ENCODE measurements around the gene RNF208. TPM values are rescaled to one million over a fixed set of nuclear protein-coding genes. Genes with fewer than 3 reads are reported as not detected.

RNF208 gene
- total RNA-seq, 3 donors from 2014 or later (not counting 1 experiment from before 2014, with no cell fraction given), result 0.82 to 1.6 (median 0.93) TPM

GRCh38 chr9:137194909-137195308 is 27.1 kb downstream of the RNF208 start:
- Histone ChIP-seq H3K27ac (ENCODE audit: low read length) (no peak overlapping the region), H3K9me3 (ENCODE audit: control insufficient read depth, insufficient read depth, low read length) (no peaks in the 10 kb centered on the region), H3K27me3 (ENCODE audit: control insufficient read depth, insufficient read depth, low read length) (no peaks in the 10 kb centered on the region), H3K36me3 (ENCODE audit: control insufficient read depth, insufficient read depth, low read length) (peaks cover 13% of the 10 kb centered on the region), H3K4me1 (ENCODE audit: control insufficient read depth, insufficient read depth, low read length) (peaks cover 18% of the 10 kb centered on the region), H3K4me3 (ENCODE audit: low read length) (no peak overlapping the region)
- H3K4me3 Mint-ChIP-seq, result no peak overlapping the region
- no peaks in the 10 kb centered on the region for H3K36me3 Mint-ChIP-seq
- H3K9me3 Mint-ChIP-seq, result no peaks in the 10 kb centered on the region
- ATAC-seq, result no peak
- no peak overlapping the region for H3K27ac Mint-ChIP-seq
- peaks cover 0 to 21% of the 10 kb centered on the region in 2 donors for H3K4me1 Mint-ChIP-seq
- TF ChIP-seq, protein P1, sequence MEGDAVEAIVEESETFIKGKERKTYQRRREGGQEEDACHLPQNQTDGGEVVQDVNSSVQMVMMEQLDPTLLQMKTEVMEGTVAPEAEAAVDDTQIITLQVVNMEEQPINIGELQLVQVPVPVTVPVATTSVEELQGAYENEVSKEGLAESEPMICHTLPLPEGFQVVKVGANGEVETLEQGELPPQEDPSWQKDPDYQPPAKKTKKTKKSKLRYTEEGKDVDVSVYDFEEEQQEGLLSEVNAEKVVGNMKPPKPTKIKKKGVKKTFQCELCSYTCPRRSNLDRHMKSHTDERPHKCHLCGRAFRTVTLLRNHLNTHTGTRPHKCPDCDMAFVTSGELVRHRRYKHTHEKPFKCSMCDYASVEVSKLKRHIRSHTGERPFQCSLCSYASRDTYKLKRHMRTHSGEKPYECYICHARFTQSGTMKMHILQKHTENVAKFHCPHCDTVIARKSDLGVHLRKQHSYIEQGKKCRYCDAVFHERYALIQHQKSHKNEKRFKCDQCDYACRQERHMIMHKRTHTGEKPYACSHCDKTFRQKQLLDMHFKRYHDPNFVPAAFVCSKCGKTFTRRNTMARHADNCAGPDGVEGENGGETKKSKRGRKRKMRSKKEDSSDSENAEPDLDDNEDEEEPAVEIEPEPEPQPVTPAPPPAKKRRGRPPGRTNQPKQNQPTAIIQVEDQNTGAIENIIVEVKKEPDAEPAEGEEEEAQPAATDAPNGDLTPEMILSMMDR (IDR thresholded peaks at IDR 0.05), result no peak
- WGBS (ENCODE audit: insufficient coverage), result 93% methylated on average over 10 of the region's 10 CpGs
- no peak for DNase-seq
- no peaks in the 10 kb centered on the region for H3K27me3 Mint-ChIP-seq (ENCODE audit: low read depth in 2 of 2)
- intact Hi-C loops (cut with micrococcal nuclease), result no loop called here

GRCh38 chr9:137194388-137194787 is 27.7 kb downstream of the RNF208 start:
- peaks cover 0 to 22% of the 10 kb centered on the region in 2 donors for H3K4me1 Mint-ChIP-seq
- no peak overlapping the region for H3K27ac Mint-ChIP-seq

DNA sequence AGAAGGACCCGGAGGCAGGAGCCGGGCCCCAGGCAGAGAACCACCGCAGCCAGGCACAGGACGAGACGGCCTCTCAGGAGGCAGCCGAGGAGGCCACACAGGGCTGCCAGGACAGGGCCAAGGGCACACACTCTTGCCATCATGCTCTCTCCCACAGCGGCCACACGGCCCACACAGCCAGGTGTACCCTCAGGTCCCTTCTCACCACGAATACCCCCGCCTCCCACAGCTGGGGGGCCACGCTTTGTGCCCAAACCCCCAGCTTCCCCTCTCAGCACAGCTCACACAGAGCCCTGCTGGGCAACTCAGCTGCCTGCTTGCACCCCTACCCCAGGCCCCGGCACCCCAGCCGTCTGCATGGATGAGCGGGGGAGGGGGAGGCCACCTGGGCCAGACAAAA is 28.3 kb downstream of the RNF208 start:
- Mint-ChIP-seq H3K4me1 (peaks cover 6 to 28% of the 10 kb centered on the region in 2 donors), H3K4me3 (no peak overlapping the region), H3K9me3 (no peaks in the 10 kb centered on the region), H3K27ac (no peak overlapping the region), H3K36me3 (no peaks in the 10 kb centered on the region), H3K27me3 (ENCODE audit: low read depth in 2 of 2) (no peaks in the 10 kb centered on the region)
- ATAC-seq (no peak), DNase-seq (no peak)
- H3K4me1 ChIP-seq (ENCODE audit: control insufficient read depth, insufficient read depth, low read length), result peaks cover 18% of the 10 kb centered on the region
- no peak overlapping the region for H3K4me3 ChIP-seq (ENCODE audit: low read length)
- no peaks in the 10 kb centered on the region for H3K27me3 ChIP-seq (ENCODE audit: control insufficient read depth, insufficient read depth, low read length)
- H3K36me3 ChIP-seq (ENCODE audit: control insufficient read depth, insufficient read depth, low read length), result peaks cover 16% of the 10 kb centered on the region
- whole genome bisulfite sequencing (ENCODE audit: insufficient coverage), result 91% methylated on average over 14 of the region's 14 CpGs
- TF ChIP-seq, protein P1 (IDR thresholded peaks at IDR 0.05), result no peak
- no peak overlapping the region for H3K27ac ChIP-seq (ENCODE audit: low read length)
- intact Hi-C loops (cut with micrococcal nuclease), result no loop called here
- no peaks in the 10 kb centered on the region for H3K9me3 ChIP-seq (ENCODE audit: control insufficient read depth, insufficient read depth, low read length)

More at GRCh38 chr9:137194388-137194787, 27.7 kb downstream of the RNF208 start:
- Histone ChIP-seq H3K27ac (ENCODE audit: low read length) (no peak overlapping the region), H3K4me1 (ENCODE audit: control insufficient read depth, insufficient read depth, low read length) (peaks cover 19% of the 10 kb centered on the region), H3K9me3 (ENCODE audit: control insufficient read depth, insufficient read depth, low read length) (no peaks in the 10 kb centered on the region), H3K27me3 (ENCODE audit: control insufficient read depth, insufficient read depth, low read length) (no peaks in the 10 kb centered on the region), H3K4me3 (ENCODE audit: low read length) (no peak overlapping the region), H3K36me3 (ENCODE audit: control insufficient read depth, insufficient read depth, low read length) (peaks cover 16% of the 10 kb centered on the region)
- DNase-seq, result no peak
- Mint-ChIP-seq H3K36me3 (no peaks in the 10 kb centered on the region), H3K4me3 (no peak overlapping the region), H3K27me3 (ENCODE audit: low read depth in 2 of 2) (no peaks in the 10 kb centered on the region), H3K9me3 (no peaks in the 10 kb centered on the region)
- TF ChIP-seq, protein P1 (IDR thresholded peaks at IDR 0.05), result no peak
- no peak for ATAC-seq
- WGBS (ENCODE audit: insufficient coverage), result 94% methylated on average over 16 of the region's 16 CpGs
- intact Hi-C loops (cut with micrococcal nuclease), result no loop called here

DNA sequence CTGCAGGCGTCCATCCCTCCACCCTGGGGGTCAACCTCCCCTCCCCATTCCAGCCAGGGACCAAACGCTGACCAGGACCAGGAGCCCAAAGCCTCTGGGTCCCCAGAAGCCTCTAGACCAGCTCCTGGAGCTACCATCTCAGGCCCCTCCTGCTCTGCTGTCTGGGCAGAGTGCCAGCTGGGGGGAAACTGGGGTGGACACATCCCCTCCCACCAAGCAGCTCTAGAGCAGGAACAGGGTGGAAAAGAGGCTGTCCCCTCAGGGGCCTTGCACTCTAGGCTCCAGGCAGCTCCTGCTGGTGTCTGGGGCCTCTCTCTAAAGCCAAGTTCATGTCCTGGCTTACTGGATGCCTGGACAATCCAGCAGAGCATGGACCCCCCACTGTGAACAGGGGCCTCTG is 29.2 kb downstream of the RNF208 start:
- Histone ChIP-seq H3K27ac (ENCODE audit: low read length) (no peak overlapping the region), H3K9me3 (ENCODE audit: control insufficient read depth, insufficient read depth, low read length) (no peaks in the 10 kb centered on the region), H3K4me3 (ENCODE audit: low read length) (no peak overlapping the region), H3K27me3 (ENCODE audit: control insufficient read depth, insufficient read depth, low read length) (no peaks in the 10 kb centered on the region), H3K36me3 (ENCODE audit: control insufficient read depth, insufficient read depth, low read length) (peaks cover 16% of the 10 kb centered on the region), H3K4me1 (ENCODE audit: control insufficient read depth, insufficient read depth, low read length) (peaks cover 17% of the 10 kb centered on the region)
- no peak for ATAC-seq
- Mint-ChIP-seq H3K4me3 (no peak overlapping the region), H3K27me3 (ENCODE audit: low read depth in 2 of 2) (no peaks in the 10 kb centered on the region), H3K36me3 (no peaks in the 10 kb centered on the region), H3K4me1 (peaks cover 6 to 34% of the 10 kb centered on the region in 2 donors), H3K9me3 (no peaks in the 10 kb centered on the region), H3K27ac (no peak overlapping the region)
- TF ChIP-seq, protein P1 (IDR thresholded peaks at IDR 0.05), result no peak
- 85% methylated on average over 2 of the region's 2 CpGs for WGBS (ENCODE audit: insufficient coverage)
- intact Hi-C loops (cut with micrococcal nuclease), result no loop called here
- no peak for DNase-seq
